DLD1 (cell line): ENCODE data around the gene PTRH2.
"Not testable (repeated sequence)": the region's sequence is repeated elsewhere in the genome, so short reads cannot be mapped to it uniquely, and the experiment has no call there.

Source experiments
- in situ Hi-C: cut with HindIII; loops from 2 replicates; pipeline ENCODE4 v1.10.0; 2017; ENCODE audit warnings: low sequenced_read_pairs

PTRH2 gene

GRCh38 chr17:59707149-59707970, at the start of gene PTRH2, which contains the start of gene VMP1:
Gene PTRH2, minus strand, starts transcription at chr17:59707430. Its CDS starts 9,452 bp downstream, at chr17:59697978.
Gene VMP1, plus strand, starts transcription at chr17:59707654. Its CDS starts 23,793 bp downstream, at chr17:59731447.
- in situ Hi-C loops = no loop called here

GRCh38 chr17:59756236-59756818, 49.1 kb upstream of the PTRH2 start:
- in situ Hi-C loops = no loop called here

- in situ Hi-C loops = not testable (repeated sequence)
These were observed 47.8 kb upstream of the PTRH2 start for GRCh38 chr17:59755069-59755468.

GRCh38 chr17:59754552-59754951, 47.3 kb upstream of the PTRH2 start:
- in situ Hi-C loops = no loop called here

- in situ Hi-C loops = no loop called here
These were observed 46.6 kb upstream of the PTRH2 start for GRCh38 chr17:59753522-59754467.

- in situ Hi-C loops = no loop called here
These were observed 45.7 kb upstream of the PTRH2 start for GRCh38 chr17:59752922-59753321.

- in situ Hi-C loops = no loop called here
These were observed 45.2 kb upstream of the PTRH2 start for GRCh38 chr17:59752446-59752845.

GRCh38 chr17:59751955-59752413, 44.8 kb upstream of the PTRH2 start:
- in situ Hi-C loops = no loop called here

GRCh38 chr17:59748591-59748990, 41.4 kb upstream of the PTRH2 start:
- in situ Hi-C loops = loop anchor here (10.0 to 25.0 kb wide), 2 partner anchors 64 to 314 kb away; no protein-coding TSS in a partner anchor

GRCh38 chr17:59746849-59747445, 39.7 kb upstream of the PTRH2 start:
- in situ Hi-C loops = loop anchor here (10.0 to 25.0 kb wide), 2 partner anchors 62 to 315 kb away; no protein-coding TSS in a partner anchor

- in situ Hi-C loops = loop anchor here (10.0 to 25.0 kb wide), 2 partner anchors 60 to 317 kb away; no protein-coding TSS in a partner anchor
These were observed 37.8 kb upstream of the PTRH2 start for GRCh38 chr17:59745040-59745439.

- in situ Hi-C loops = loop anchor here (10.0 to 25.0 kb wide), 2 partner anchors 59 to 318 kb away; no protein-coding TSS in a partner anchor
These were observed 36.6 kb upstream of the PTRH2 start for GRCh38 chr17:59743842-59744241.

GRCh38 chr17:59737324-59737723, 30.1 kb upstream of the PTRH2 start:
- in situ Hi-C loops = loop anchor here (25.0 kb wide), 1 partner anchor 325 kb away; no protein-coding TSS in a partner anchor

- in situ Hi-C loops = loop anchor here (25.0 kb wide), 1 partner anchor 328 kb away; no protein-coding TSS in a partner anchor
These were observed 27.0 kb upstream of the PTRH2 start for GRCh38 chr17:59734226-59734625.

GRCh38 chr17:59733697-59734096, 26.5 kb upstream of the PTRH2 start:
- in situ Hi-C loops = loop anchor here (25.0 kb wide), 1 partner anchor 329 kb away; no protein-coding TSS in a partner anchor

GRCh38 chr17:59730268-59730834, 23.1 kb upstream of the PTRH2 start:
- in situ Hi-C loops = loop anchor here (25.0 kb wide), 1 partner anchor 332 kb away; no protein-coding TSS in a partner anchor

GRCh38 chr17:59727817-59728533, 20.7 kb upstream of the PTRH2 start:
- in situ Hi-C loops = loop anchor here (25.0 kb wide), 1 partner anchor 334 kb away; no protein-coding TSS in a partner anchor

GRCh38 chr17:59725691-59726090, 18.5 kb upstream of the PTRH2 start:
- in situ Hi-C loops = loop anchor here (25.0 kb wide), 1 partner anchor 337 kb away; no protein-coding TSS in a partner anchor

- in situ Hi-C loops = no loop called here
These were observed 16.4 kb upstream of the PTRH2 start for GRCh38 chr17:59723607-59724006.
